NK-92 (cell line): ENCODE measurements around the gene DNAH17.

Experiments used
- DNase-seq: peaks from one replicate; lab custom pipeline; 2025; ENCODE audit not compliant: unreplicated experiment; lab: John Stamatoyannopoulos, UW

The DNAH17 gene

DNA sequence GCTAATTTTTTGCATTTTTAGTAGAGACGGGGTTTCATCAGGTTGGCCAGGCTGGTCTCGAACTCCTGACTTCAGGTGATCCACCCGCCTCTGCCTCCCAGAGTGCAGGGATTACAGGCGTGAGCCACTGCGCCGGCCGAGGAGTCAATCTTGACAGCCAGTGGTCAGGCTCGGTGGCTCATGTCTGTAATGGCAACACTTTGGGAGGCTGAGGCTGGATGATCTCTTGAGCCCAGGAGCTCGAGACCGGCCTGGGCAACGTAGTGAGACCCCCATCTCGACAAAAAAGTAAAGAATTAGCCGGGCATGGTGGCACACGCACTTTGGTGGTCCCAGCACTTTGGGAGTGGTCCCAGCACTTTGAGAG lies 199.4 kb downstream of the DNAH17 start:
- no peak for DNase-seq

DNA sequence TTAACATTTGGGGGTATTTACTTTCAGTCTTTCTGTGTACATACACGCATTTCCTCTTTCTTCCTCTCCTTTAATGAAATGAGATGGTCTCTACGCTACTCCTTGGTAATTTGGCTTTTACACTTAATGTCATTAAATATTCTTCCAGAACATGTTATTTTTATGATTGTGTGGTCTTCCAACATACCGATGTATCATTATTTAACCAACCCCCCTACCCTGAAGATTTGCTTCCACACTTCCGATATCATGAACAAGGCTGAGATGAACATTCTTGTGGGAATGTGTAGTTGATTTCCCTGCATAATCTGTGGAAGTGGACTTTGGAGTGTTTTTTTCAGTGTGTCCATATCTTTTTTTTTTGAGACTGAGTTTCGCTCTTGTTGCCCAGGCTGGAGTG lies 201.0 kb downstream of the DNAH17 start:
- no peak for DNase-seq

DNA sequence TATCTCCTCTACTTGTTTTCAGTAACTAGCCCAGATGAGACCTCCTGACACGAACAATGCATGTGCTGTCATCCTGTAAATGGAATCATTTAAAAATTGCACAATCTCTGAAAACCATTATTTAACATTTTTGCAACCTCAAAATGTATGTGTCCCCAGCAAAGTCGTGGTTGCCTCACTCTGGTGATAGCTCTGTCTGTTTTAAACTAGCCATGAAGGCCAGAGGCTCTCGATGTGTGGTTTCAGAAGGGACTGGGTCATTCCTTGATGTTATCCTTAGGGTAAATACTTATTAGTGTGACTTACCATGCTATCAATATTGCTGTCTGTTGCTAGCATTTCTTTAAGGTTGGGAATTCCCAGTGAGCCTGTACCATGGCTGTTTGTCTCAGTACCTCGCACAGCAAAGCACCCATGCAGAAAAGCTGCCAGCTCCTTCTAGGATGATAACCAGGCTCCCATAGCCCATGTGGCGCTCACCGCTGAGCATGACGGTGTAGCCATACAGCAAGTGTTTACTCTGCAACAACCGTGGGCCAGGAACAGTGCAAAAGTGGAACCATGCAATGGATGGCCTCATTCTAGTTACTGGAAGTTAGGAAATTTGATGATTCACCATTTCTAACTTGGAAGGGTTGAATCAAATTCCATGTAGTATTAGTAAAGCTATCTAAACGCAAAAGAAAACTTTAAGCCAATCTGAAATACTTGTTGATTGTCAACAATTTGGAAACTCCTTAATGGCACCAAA lies 201.6 kb downstream of the DNAH17 start:
- no peak for DNase-seq

DNA sequence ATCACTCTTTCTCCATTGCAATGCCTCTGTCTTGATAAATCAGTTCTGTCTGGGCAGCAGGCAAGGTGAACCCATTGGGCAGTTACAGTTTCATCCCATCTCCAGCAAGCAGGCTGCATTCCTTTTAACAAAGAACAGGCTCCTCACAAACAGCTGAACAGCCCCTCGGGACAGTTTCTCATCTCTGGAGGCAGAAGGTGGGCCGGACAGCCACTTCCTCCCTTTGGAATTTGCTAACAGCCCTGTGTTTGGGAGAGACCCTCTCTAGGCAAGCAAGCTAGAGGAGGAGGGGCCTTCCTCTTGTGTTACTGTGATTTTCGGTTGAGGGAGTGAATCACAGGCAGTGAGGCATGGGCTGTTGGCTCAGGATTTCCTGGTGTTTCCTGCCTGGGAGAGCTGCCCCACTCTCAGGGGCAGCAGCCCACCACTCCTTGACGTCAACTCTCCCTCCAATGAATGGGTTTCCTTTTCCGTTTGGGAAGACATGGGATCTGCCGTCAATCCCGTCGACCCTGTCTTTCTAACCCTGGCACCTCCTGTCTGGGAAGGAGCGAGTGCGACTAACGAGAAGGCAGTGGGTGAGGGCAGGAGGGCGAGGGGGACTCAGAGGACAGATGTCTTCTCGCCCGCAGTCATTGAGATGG lies 202.4 kb downstream of the DNAH17 start:
- no peak for DNase-seq

DNA sequence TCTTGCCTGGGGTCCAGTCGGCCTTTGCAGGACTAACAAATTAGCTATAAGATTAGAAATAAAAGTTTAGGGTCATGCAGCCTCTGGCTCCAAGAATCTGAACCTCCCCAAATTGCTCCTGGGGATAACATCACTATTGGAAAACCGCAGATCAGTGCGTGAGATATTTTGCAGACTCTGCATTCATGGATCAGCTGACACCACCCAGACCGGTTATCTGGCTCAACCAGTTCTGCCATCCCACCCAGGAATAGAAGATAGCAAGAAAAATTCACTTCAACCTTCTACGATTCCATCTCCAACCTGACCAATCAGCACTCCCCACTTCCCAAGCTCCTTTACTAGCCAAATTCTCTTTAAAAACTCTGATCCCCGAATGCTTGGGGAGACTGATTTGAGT lies 203.0 kb downstream of the DNAH17 start:
- DNase-seq, result no peak
